NCI-H187 (cell line): Measurements from ENCODE around the gene SMAP1.

Experiments used
- DNase-seq, 2 experiments: peaks; one replicate each; lab custom pipeline; 2025; lab: John Stamatoyannopoulos, UW

The SMAP1 gene

GRCh38 chr6:70842541-70842940 lies 174.9 kb downstream of the SMAP1 start:
- DNase-seq, result no peak

GRCh38 chr6:70843328-70843918 lies 175.7 kb downstream of the SMAP1 start:
- no peak for DNase-seq

GRCh38 chr6:70844301-70844700 lies 176.6 kb downstream of the SMAP1 start:
- DNase-seq, result no peak

GRCh38 chr6:70846207-70846835 lies 178.6 kb downstream of the SMAP1 start:
- no peak for DNase-seq

- DNase-seq, result no peak
These were observed 179.7 kb downstream of the SMAP1 start for GRCh38 chr6:70847106-70848084.

- DNase-seq, result no peak
These were observed 181.8 kb downstream of the SMAP1 start for GRCh38 chr6:70849348-70850069.

- no peak for DNase-seq
These were observed 185.1 kb downstream of the SMAP1 start for GRCh38 chr6:70852667-70853246.

GRCh38 chr6:70857387-70858077 lies 189.8 kb downstream of the SMAP1 start:
- no peak for DNase-seq

- DNase-seq, result no peak
These were observed 192.4 kb downstream of the SMAP1 start for GRCh38 chr6:70860045-70860444.

- DNase-seq, result no peak
These were observed 193.2 kb downstream of the SMAP1 start for GRCh38 chr6:70860920-70861319.

GRCh38 chr6:70863343-70863742 lies 195.7 kb downstream of the SMAP1 start:
- DNase-seq, result no peak

- DNase-seq, result no peak
These were observed 196.7 kb downstream of the SMAP1 start for GRCh38 chr6:70864401-70864800.

GRCh38 chr6:70872469-70872868 lies 204.8 kb downstream of the SMAP1 start:
- DNase-seq, result no peak

- DNase-seq, result no peak
These were observed 206.7 kb downstream of the SMAP1 start for GRCh38 chr6:70874181-70874913.

- DNase-seq, result no peak
These were observed 211.8 kb downstream of the SMAP1 start for GRCh38 chr6:70879496-70879895.

GRCh38 chr6:70884074-70884983 lies 216.6 kb downstream of the SMAP1 start:
- DNase-seq, result no peak

GRCh38 chr6:70886071-70886470 lies 218.4 kb downstream of the SMAP1 start:
- DNase-seq, result no peak

- DNase-seq, result no peak
These were observed 219.0 kb downstream of the SMAP1 start for GRCh38 chr6:70886661-70887060.

- DNase-seq, result no peak
These were observed 221.6 kb downstream of the SMAP1 start for GRCh38 chr6:70889270-70889669.
